ENCODE measurements around the gene ONECUT1.

ONECUT1 gene

GRCh38 chr15:52731004-52731403, 59.1 kb downstream of the ONECUT1 start:
- TF ChIP-seq, protein P1, sequence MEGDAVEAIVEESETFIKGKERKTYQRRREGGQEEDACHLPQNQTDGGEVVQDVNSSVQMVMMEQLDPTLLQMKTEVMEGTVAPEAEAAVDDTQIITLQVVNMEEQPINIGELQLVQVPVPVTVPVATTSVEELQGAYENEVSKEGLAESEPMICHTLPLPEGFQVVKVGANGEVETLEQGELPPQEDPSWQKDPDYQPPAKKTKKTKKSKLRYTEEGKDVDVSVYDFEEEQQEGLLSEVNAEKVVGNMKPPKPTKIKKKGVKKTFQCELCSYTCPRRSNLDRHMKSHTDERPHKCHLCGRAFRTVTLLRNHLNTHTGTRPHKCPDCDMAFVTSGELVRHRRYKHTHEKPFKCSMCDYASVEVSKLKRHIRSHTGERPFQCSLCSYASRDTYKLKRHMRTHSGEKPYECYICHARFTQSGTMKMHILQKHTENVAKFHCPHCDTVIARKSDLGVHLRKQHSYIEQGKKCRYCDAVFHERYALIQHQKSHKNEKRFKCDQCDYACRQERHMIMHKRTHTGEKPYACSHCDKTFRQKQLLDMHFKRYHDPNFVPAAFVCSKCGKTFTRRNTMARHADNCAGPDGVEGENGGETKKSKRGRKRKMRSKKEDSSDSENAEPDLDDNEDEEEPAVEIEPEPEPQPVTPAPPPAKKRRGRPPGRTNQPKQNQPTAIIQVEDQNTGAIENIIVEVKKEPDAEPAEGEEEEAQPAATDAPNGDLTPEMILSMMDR (IDR thresholded peaks at IDR 0.05; ENCODE audit: low read length, missing control alignments) = no peak
- H3K4me3 ChIP-seq (replicated peaks; ENCODE audit: low read depth, low read length) = no peak overlapping the region
- no peak for DNase-seq (ENCODE audit: low read depth)

DNA sequence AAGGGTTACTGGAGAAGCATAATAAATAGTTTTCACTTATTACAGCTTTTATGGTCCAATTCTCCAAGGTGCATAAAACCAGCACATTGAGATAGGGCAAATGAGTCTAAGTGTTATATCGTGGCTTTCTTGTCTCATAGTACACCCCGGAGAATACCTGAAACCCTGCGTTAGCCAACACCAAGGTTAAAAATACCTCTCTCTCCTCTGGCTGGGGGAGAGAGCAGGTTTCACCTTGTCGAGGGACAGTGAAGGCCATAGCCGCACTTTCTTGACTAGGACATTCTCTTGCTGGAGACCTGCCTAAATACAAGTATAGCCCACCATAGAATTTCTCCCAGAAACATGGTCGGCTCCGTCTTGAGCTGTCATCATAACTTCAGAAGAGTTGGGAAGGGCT, 59.5 kb downstream of the ONECUT1 start:
- TF ChIP-seq, protein P1 (IDR thresholded peaks at IDR 0.05; ENCODE audit: low read length, missing control alignments) = no peak
- no peak overlapping the region for H3K4me3 ChIP-seq (replicated peaks; ENCODE audit: low read depth, low read length)
- DNase-seq (ENCODE audit: low read depth) = no peak

GRCh38 chr15:52730173-52730572, 60.0 kb downstream of the ONECUT1 start:
- TF ChIP-seq, protein P1 (IDR thresholded peaks at IDR 0.05; ENCODE audit: low read length, missing control alignments) = no peak
- peak; percentile 60 for DNase-seq (ENCODE audit: low read depth)
- no peak overlapping the region for H3K4me3 ChIP-seq (replicated peaks; ENCODE audit: low read depth, low read length)

DNA sequence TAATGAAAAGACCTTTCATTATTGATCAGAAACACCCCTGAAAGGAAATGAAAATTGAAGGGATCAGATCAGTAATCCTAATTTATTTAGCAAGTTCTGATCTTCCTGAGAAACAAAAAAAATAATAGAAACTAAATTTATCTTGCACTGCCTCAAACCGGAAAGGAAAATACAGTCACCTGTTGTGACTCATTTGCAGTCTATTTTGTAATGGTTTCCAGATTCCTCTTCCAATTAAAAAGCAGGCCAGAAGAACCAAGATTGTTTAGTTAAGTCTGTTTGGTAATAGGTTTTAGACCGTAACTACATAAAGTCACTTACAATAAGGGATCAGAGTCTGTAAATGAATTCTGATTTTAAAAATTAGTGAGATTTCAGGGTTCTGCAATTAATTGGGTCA, 61.2 kb downstream of the ONECUT1 start:
- TF ChIP-seq, protein P1 (IDR thresholded peaks at IDR 0.05; ENCODE audit: low read length, missing control alignments) = no peak
- H3K4me3 ChIP-seq (replicated peaks; ENCODE audit: low read depth, low read length) = no peak overlapping the region
- peak; percentile 47 for DNase-seq (ENCODE audit: low read depth)

DNA sequence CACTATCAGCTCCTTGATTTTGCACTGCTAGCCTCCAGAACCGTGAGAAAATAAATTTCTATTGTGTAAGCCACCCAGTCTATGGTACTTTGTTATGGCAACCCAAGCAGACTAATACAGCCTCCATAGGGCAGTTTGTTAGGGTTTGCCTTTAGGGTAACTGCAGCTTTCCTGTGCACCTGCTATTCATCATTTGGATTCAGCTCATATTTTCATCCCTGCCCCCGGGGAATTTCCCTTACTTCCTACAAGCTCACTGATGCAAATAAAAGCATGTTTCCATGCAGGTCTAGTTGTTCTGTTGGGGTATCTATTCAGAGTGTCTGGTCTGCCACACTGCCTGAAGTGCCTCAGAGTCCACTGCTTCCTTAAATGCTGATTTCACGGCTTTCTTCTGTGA, 62.3 kb downstream of the ONECUT1 start:
- no peak overlapping the region for H3K4me3 ChIP-seq (replicated peaks; ENCODE audit: low read depth, low read length)
- TF ChIP-seq, protein P1 (IDR thresholded peaks at IDR 0.05; ENCODE audit: low read length, missing control alignments) = no peak
- DNase-seq (ENCODE audit: low read depth) = no peak

GRCh38 chr15:52726195-52726594, 63.9 kb downstream of the ONECUT1 start:
- TF ChIP-seq, protein P1 (IDR thresholded peaks at IDR 0.05; ENCODE audit: low read length, missing control alignments) = no peak
- H3K4me3 ChIP-seq (replicated peaks; ENCODE audit: low read depth, low read length) = no peak overlapping the region
- DNase-seq (ENCODE audit: low read depth) = no peak

DNA sequence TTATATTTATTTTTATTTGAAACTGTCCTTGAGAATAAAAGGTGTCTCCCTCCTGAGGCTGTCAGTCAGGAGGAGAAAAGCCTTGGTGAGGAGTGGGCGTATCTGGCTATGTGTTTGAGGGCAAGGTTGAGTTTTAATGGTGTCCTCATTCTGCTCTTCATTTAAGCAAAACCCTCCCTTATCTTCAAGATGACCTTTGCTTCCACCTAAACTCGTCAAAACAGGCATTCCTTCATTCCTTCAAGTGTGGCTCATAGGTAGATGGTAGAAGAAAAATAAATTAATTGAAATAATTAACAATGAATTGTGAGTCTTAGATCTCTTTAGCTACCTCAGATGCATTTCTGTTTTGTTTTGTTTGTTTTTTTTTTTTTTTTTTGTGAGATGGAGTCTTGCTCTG, 71.6 kb downstream of the ONECUT1 start:
- H3K4me3 ChIP-seq (replicated peaks; ENCODE audit: low read depth, low read length) = no peak overlapping the region
- DNase-seq (ENCODE audit: low read depth) = no peak
- TF ChIP-seq, protein P1 (IDR thresholded peaks at IDR 0.05; ENCODE audit: low read length, missing control alignments) = no peak

All from fibroblast of pulmonary artery (primary cell).